Parathyroid adenoma (tissue), 2 donors: Measurements from ENCODE around the gene NSD1.

Experiments
- H2AFZ ChIP-seq: fragments of 300-600 bp; sonication (generic); one replicate; pipeline ENCODE4 v1.7.0; 2017; ENCODE audit warnings: antibody characterized with exemption, mild to moderate bottlenecking
- H3K27ac ChIP-seq: fragments of 300-600 bp; sonication (generic); one replicate; pipeline ENCODE4 v1.7.0; 2017
- H3K27me3 ChIP-seq: fragments of 300-600 bp; sonication (generic); one replicate; pipeline ENCODE4 v1.7.0; 2017; ENCODE audit warnings: low read length; ENCODE audit not compliant: control insufficient read depth, insufficient read depth
- H3K36me3 ChIP-seq: fragments of 300-600 bp; sonication (generic); one replicate; pipeline ENCODE4 v1.7.0; 2017; ENCODE audit warnings: low read length; ENCODE audit not compliant: control insufficient read depth, insufficient read depth
- H3K4me1 ChIP-seq: fragments of 300-600 bp; sonication (generic); one replicate; pipeline ENCODE4 v1.7.0; 2017; ENCODE audit warnings: control low read depth
- H3K4me2 ChIP-seq: fragments of 300-600 bp; sonication (generic); one replicate; pipeline ENCODE4 v1.7.0; 2017; ENCODE audit warnings: low read length
- H3K4me3 ChIP-seq: fragments of 300-600 bp; sonication (generic); one replicate; pipeline ENCODE4 v1.7.0; 2017; ENCODE audit warnings: low read depth, low read length
- H3K79me2 ChIP-seq: fragments of 300-600 bp; sonication (generic); one replicate; pipeline ENCODE4 v1.7.0; 2017; ENCODE audit warnings: control low read depth
- H3K9ac ChIP-seq: fragments of 300-600 bp; sonication (generic); one replicate; pipeline ENCODE4 v1.7.0; 2017; ENCODE audit warnings: mild to moderate bottlenecking
- H3K9me3 ChIP-seq: fragments of 300-600 bp; sonication (generic); one replicate; pipeline ENCODE4 v1.7.0; 2017; ENCODE audit warnings: low read length; ENCODE audit not compliant: control insufficient read depth
- CTCF ChIP-seq: fragments of 300-600 bp; sonication (generic); IDR thresholded peaks from one replicate; pipeline ENCODE4 v1.7.0; 2017; ENCODE audit warnings: antibody characterized with exemption, mild to moderate bottlenecking
- donor health status: primary hyperparathyroidism.

NSD1 gene

GRCh38 chr5:177264178-177264577, 130.6 kb downstream of the NSD1 start:
- H3K4me2 ChIP-seq = no peak overlapping the region
- no peak overlapping the region for H3K4me3 ChIP-seq
- TF ChIP-seq CTCF = no peak
- peaks cover 8% of the 10 kb centered on the region for H3K4me1 ChIP-seq
- no peaks in the 10 kb centered on the region for H3K27me3 ChIP-seq
- no peaks in the 10 kb centered on the region for H3K9me3 ChIP-seq
- H2AFZ ChIP-seq = no peak overlapping the region
- H3K36me3 ChIP-seq = no peaks in the 10 kb centered on the region
- H3K79me2 ChIP-seq = no peaks in the 10 kb centered on the region
- no peak overlapping the region for H3K27ac ChIP-seq
- H3K9ac ChIP-seq = no peak overlapping the region

GRCh38 chr5:177265395-177265794, 131.8 kb downstream of the NSD1 start:
- Histone ChIP-seq H2AFZ (no peak overlapping the region), H3K36me3 (no peaks in the 10 kb centered on the region), H3K27ac (no peak overlapping the region)

GRCh38 chr5:177269232-177269895, 135.8 kb downstream of the NSD1 start:
- Histone ChIP-seq H3K27ac (no peak overlapping the region), H3K36me3 (no peaks in the 10 kb centered on the region), H2AFZ (no peak overlapping the region), H3K27me3 (no peaks in the 10 kb centered on the region), H3K9ac (no peak overlapping the region), H3K79me2 (peaks cover 6% of the 10 kb centered on the region), H3K4me1 (no peaks in the 10 kb centered on the region), H3K4me3 (no peak overlapping the region), H3K4me2 (no peak overlapping the region), H3K9me3 (no peaks in the 10 kb centered on the region)
- TF ChIP-seq CTCF = no peak

More at GRCh38 chr5:177265395-177265794, 131.8 kb downstream of the NSD1 start:
- Histone ChIP-seq H3K4me3 (no peak overlapping the region), H3K4me1 (peaks cover 7% of the 10 kb centered on the region), H3K9me3 (no peaks in the 10 kb centered on the region), H3K79me2 (peaks cover 2% of the 10 kb centered on the region), H3K27me3 (no peaks in the 10 kb centered on the region), H3K9ac (no peak overlapping the region), H3K4me2 (no peak overlapping the region)
- TF ChIP-seq CTCF = no peak

GRCh38 chr5:177269976-177270375, 136.4 kb downstream of the NSD1 start:
- TF ChIP-seq CTCF = no peak
- H3K27ac ChIP-seq = no peak overlapping the region
- no peaks in the 10 kb centered on the region for H3K9me3 ChIP-seq
- no peaks in the 10 kb centered on the region for H3K27me3 ChIP-seq
- H3K79me2 ChIP-seq = peaks cover 6% of the 10 kb centered on the region
- no peak overlapping the region for H3K4me3 ChIP-seq
- H3K4me2 ChIP-seq = no peak overlapping the region
- no peak overlapping the region for H3K9ac ChIP-seq
- no peaks in the 10 kb centered on the region for H3K4me1 ChIP-seq
- H3K36me3 ChIP-seq = no peaks in the 10 kb centered on the region
- no peak overlapping the region for H2AFZ ChIP-seq

- H3K9me3 ChIP-seq = no peaks in the 10 kb centered on the region
- no peaks in the 10 kb centered on the region for H3K4me1 ChIP-seq
- no peak overlapping the region for H3K27ac ChIP-seq
- no peak overlapping the region for H3K4me3 ChIP-seq
- no peak for TF ChIP-seq CTCF
- H3K9ac ChIP-seq = no peak overlapping the region
- no peak overlapping the region for H2AFZ ChIP-seq
- H3K79me2 ChIP-seq = peaks cover 6% of the 10 kb centered on the region
- H3K36me3 ChIP-seq = no peaks in the 10 kb centered on the region
- H3K27me3 ChIP-seq = no peaks in the 10 kb centered on the region
- no peak overlapping the region for H3K4me2 ChIP-seq
Observed at GRCh38 chr5:177270653-177271052, 137.1 kb downstream of the NSD1 start.
